Measurements from ENCODE around the gene LRRC40.

- TF ChIP-seq CTCF (IDR thresholded peaks at IDR 0.05) (no peak), POLR2A (IDR thresholded peaks at IDR 0.05) (no peak)
Observed at GRCh38 chr1:70247768-70248167, 42.4 kb upstream of the LRRC40 start.

Measured in testis (tissue), 2 donors.